GM12892 (cell line): ENCODE data around the gene PYM1.

Source experiments
- POLR2A ChIP-seq: IDR thresholded peaks from 2 replicates; pipeline ENCODE4 v1.6.1; 2011; ENCODE audit warnings: low read depth, low read length, control low read depth
- TAF1 ChIP-seq: IDR thresholded peaks from 2 replicates; pipeline ENCODE4 v1.6.1; 2011; ENCODE audit warnings: low read depth, mild to moderate bottlenecking, control low read depth, low read length, borderline replicate concordance

DNA sequence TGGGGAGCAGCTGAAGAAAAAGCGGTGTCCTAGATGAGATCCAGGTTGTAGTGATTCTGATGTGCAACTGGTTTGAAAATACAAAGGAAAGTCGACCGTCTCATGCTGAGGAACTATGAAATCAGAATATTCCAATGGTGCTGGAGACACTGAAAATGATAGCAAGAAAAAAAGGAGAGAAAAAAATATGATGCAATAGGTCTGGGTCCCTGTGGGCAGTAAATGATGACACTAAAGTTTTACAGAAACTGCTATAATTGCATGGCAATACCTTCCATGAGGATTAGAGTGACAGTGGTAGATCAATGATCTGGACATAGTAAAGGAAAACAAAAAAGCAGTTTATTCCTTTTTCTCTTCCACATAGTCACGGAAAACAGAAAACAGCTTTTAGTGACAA is 2.3 kb downstream of the PYM1 start:
- TF ChIP-seq POLR2A (no peak), TAF1 (no peak)
